ENCODE data around the gene STK10.
"Not testable (repeated sequence)": the region's sequence is repeated elsewhere in the genome, so short reads cannot be mapped to it uniquely, and the experiment has no call there.

The STK10 gene

DNA sequence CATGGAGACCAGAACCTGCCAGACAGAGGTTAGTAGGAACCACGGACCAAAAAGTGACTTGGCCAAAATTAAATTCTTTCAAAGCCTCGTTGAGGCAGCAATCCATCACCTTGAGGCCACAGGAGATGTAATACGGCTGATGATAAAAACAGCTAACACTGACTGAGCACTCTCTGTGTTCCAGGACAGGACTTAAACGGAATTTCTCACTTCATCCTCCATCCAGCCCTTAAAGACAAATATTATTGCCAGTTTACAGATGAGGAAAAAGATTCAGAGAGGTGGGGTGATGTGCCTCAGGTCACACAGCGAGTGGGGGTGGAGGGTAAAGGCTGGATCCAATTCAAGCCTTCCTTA is 25.1 kb downstream of the STK10 start:
- no peak for TF ChIP-seq CTCF (IDR thresholded peaks at IDR 0.05; ENCODE audit: low read depth, low read length, missing control alignments)
- no peak overlapping the region for H3K4me3 ChIP-seq (ENCODE audit: low read depth, low read length)
- DNase-seq (ENCODE audit: low read depth) = no peak
- in situ Hi-C loops (cut with HindIII; ENCODE audit: low sequenced_read_pairs) = no loop called here

GRCh38 chr5:172162323-172162986 is 25.6 kb downstream of the STK10 start:
- DNase-seq (ENCODE audit: low read depth) = no peak
- H3K4me3 ChIP-seq (ENCODE audit: low read depth, low read length) = no peak overlapping the region
- in situ Hi-C loops (cut with HindIII; ENCODE audit: low sequenced_read_pairs) = no loop called here
- TF ChIP-seq CTCF (IDR thresholded peaks at IDR 0.05; ENCODE audit: low read depth, low read length, missing control alignments) = peak; percentile 32

GRCh38 chr5:172160506-172160905 is 27.5 kb downstream of the STK10 start:
- no peak for TF ChIP-seq CTCF (IDR thresholded peaks at IDR 0.05; ENCODE audit: low read depth, low read length, missing control alignments)
- H3K4me3 ChIP-seq (ENCODE audit: low read depth, low read length) = no peak overlapping the region
- in situ Hi-C loops (cut with HindIII; ENCODE audit: low sequenced_read_pairs) = no loop called here
- no peak for DNase-seq (ENCODE audit: low read depth)

DNA sequence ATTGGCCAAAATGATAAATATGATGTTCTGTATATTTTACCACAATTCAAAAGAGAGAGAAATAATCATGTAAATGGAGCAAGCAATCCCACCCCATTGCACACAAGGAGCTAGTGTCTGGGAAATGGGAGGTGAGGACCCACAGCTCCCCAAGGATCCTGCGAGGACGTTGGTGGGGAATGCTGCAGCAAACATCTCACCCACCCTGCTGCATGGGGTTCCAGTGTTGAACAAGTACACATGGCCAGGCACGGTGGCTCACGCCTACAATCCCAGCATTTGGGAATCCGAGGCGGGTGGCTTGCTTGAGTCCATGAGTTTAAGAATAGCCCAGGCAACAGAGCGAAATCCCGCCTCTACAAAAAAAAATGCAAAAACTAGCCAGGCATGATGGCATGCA is 29.0 kb downstream of the STK10 start:
- no peak for DNase-seq (ENCODE audit: low read depth)
- H3K4me3 ChIP-seq (ENCODE audit: low read depth, low read length) = no peak overlapping the region
- no peak for TF ChIP-seq CTCF (IDR thresholded peaks at IDR 0.05; ENCODE audit: low read depth, low read length, missing control alignments)
- in situ Hi-C loops (cut with HindIII; ENCODE audit: low sequenced_read_pairs) = no loop called here

- no peak for DNase-seq (ENCODE audit: low read depth)
- H3K4me3 ChIP-seq (ENCODE audit: low read depth, low read length) = no peak overlapping the region
- in situ Hi-C loops (cut with HindIII; ENCODE audit: low sequenced_read_pairs) = no loop called here
- TF ChIP-seq CTCF (IDR thresholded peaks at IDR 0.05; ENCODE audit: low read depth, low read length, missing control alignments) = no peak
Measured at GRCh38 chr5:172156541-172156994, 31.5 kb downstream of the STK10 start.

- DNase-seq (ENCODE audit: low read depth); H3K4me3 ChIP-seq (ENCODE audit: low read depth, low read length); in situ Hi-C loops (cut with HindIII; ENCODE audit: low sequenced_read_pairs): not testable (repeated sequence)
Measured at GRCh38 chr5:172155101-172155500, 32.9 kb downstream of the STK10 start.

GRCh38 chr5:172153695-172154094 is 34.3 kb downstream of the STK10 start:
- H3K4me3 ChIP-seq (ENCODE audit: low read depth, low read length) = no peak overlapping the region
- DNase-seq (ENCODE audit: low read depth) = no peak
- TF ChIP-seq CTCF (IDR thresholded peaks at IDR 0.05; ENCODE audit: low read depth, low read length, missing control alignments) = no peak
- in situ Hi-C loops (cut with HindIII; ENCODE audit: low sequenced_read_pairs) = no loop called here

Measured in astrocyte of the cerebellum (primary cell).